Islet precursor cell (in vitro differentiated cells): ENCODE measurements around the gene CIT.
"Not testable (repeated sequence)": the region's sequence is repeated elsewhere in the genome, so short reads cannot be mapped to it uniquely, and the experiment has no call there.

Experiments used
- DNase-seq: peaks from one replicate; pipeline ENCODE4 v3.0.0-alpha.2; 2018

The CIT gene

DNA sequence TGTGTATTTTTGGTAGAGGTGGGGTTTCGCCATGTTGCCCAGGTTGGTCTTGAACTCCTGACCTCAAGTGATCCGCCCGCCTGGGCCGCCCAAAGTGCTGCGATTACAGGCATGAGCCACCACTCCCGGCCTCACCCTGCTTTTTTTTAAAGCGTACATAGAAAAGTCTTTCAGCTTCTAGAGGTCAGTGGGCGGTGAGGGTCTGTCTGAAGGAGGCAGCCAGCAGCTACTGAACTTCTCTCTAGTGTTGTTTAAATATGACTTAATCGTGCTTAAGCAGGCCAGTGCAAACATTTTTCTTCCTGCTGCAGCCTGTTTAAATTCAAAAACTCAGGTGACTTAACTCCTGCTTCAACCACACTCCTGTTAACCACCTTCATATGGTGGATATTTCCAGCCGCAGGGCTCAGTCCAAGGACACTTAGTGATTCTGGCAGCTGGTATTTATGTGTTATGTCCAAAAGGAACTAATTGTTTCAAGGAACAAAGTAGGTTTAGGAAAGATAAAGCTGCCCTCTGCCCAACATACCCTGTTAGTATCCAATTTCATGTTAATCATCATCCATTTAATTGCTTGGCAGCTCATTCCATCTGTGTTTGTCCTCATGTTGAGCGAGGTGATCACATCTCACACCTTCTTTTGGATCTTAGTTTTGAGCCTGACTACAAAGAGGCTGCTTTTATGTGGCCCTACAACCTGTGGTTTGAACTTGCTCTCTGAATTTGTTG lies 207.2 kb downstream of the CIT start:
- DNase-seq = no peak

DNA sequence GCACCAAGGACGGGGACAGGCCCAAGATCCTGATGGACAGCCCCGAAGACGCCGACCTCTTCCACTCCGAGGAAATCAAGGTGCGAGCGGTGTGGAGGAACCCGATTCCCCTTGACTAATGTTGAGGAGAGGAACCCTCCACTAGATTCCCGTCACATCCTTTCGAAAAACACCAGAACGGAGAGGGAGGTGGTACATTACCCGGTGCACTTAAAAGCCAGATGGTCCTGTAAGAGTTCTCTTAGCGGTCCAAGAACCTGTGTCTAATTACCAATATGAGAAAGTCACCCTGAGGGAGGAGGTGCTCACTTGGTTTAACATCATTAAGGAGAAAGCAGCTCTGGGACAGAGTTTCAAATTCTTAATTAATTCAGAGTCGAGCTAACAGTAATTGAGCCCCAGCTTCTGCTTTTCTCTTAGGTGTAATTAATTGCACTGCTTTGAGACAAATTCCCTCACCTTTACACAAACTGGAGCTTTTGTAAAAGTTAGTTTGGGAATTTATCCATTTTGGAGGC lies 208.7 kb downstream of the CIT start:
- no peak for DNase-seq

DNA sequence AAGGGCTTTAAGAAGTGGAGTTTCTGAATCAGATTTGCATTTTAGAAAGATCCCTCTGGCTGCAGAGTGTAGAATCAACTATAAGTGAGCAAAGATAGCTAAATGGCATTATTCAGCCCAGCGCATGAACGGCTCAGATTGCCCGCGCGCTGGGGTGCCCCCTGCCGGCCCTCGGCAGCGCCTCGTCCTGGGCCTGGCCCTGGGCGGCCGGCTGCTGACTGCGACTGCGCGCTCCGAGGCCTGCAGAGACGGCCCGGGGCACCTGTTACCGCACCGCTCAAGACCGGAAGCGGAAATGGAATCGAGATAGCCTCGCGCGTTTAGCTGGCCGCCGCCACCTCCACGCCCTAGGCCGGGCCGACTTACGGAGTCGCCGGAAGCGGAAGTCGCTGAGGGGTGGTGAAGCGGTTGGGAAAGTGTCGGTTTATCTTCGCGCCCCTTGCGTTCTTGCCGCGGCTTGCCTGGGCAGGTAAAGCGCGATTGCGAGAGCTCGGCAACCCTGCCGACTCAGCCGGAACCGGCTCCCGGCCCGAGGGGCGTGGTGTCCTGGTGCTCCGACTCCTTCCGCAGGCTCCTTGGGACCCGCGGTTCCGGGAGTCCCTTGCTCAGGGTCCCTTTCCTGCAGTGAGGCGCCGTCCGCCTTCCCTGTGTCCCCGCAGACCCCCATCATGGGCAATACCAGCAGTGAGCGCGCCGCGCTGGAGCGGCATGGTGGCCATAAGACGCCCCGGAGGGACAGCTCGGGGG lies 209.4 kb downstream of the CIT start, which contains the start of gene PRKAB1:
Gene PRKAB1, plus strand, starts transcription at position 557 of the 747 bp plus-strand sequence. Its CDS starts 112 bp downstream, at position 669.
- peak; percentile 100 for DNase-seq

GRCh38 chr12:119666900-119667576 lies 210.1 kb downstream of the CIT start:
- no peak for DNase-seq

DNA sequence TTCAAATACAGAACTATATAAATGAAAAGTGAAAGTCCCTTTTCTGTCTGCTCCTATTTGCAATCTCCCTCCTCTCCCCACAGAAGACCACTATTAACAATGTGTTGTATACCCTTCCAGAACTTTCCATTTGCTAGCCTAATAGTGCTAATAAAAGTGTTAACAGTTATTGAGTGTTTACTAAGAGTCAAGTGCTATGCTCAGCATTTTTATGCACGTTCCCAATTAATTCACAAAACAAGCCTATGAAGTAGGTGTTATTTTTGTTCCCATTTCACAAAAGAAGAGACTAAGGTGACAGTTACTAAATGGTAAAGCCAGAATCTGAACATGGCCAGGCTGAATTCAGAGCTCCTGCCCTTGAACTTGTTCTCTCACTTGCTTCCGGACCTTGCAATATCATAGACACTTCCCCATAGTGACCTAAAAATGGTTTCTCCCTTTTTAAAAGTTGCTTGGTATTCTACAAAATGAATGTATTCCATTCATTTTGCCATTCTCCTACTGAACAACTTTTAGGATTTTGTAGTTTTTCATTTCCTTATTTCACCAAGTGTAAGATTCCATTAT lies 210.8 kb downstream of the CIT start:
- DNase-seq = no peak

GRCh38 chr12:119665164-119665929 lies 211.8 kb downstream of the CIT start:
- no peak for DNase-seq

- no peak for DNase-seq
Measured at GRCh38 chr12:119664642-119665041, 212.5 kb downstream of the CIT start.

DNA sequence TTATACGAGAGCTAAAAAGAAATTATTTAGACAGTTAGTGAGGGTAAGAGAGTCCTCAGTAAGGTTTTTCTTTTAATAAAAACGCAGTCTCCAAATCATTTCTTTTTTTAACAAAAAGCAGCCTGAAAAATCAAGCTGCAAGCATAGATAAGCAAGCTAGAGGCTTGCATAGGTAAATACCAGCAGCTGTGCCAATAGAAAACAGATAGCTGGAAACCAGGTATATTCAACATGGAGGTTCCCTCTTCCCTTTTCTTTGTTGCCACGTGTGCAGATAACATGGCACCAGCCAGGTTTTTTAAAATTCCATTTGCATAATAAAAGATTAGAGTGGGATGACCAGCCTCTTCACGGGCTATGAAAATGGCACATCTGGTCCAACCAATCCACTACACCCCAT lies 215.2 kb downstream of the CIT start:
- no peak for DNase-seq

DNA sequence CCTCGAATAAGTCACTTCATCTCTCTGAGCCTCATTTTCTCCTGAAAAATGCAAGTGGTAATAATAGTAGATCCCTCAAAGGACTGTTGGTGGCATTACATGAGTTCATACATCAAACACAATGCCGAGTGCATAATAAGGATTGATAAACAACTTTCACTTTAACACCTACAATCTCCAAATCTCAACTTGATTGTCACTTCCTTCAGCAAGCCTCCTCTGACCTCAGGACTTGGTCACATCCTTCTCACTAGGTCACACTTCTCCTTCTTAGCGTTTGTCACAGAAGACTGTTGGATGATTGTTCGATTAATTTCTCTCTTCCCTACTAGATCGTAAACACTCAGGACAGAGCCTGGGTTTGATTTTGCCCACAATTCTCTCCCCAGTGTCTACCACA lies 217.0 kb downstream of the CIT start:
- DNase-seq = no peak

GRCh38 chr12:119659289-119659897 lies 217.7 kb downstream of the CIT start:
- DNase-seq = no peak

GRCh38 chr12:119658166-119658565 lies 219.0 kb downstream of the CIT start:
- DNase-seq = not testable (repeated sequence)

DNA sequence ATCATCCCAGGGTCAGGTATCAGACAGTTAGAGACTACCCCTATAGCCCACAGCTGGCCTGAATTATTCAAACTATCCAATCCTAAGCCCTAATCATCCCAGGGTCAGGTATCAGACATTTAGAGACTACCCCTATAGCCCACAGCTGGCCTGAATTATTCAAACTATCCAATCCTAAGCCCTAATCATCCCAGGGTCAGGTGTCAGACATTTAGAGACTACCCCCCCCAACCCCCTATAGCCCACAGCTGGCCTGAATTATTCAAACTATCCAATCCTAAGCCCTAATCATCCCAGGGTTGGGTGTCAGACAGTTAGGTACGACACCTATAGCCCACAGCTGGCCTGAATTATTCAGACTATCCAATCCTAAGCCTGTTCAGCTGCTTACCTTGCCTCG lies 220.1 kb downstream of the CIT start:
- not testable (repeated sequence) for DNase-seq

DNA sequence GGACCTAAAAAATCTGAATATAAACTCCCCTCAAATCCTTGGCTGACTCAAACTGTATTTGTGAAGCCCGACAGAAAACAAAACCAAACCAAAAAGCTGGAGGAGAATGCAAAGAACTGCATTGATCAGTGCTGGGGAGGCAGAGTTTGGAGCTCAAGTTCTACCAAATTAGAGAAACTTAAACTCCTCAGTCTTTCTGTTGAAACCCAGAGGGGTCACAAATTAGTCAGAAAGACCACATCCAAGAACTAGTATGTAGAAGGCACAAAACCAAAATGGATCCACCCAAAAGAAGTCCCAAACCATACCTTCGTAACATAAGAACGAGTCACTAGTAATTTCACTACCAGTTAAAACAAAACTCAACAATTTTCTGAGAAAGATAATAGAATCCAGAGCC lies 224.5 kb downstream of the CIT start:
- DNase-seq = no peak

DNA sequence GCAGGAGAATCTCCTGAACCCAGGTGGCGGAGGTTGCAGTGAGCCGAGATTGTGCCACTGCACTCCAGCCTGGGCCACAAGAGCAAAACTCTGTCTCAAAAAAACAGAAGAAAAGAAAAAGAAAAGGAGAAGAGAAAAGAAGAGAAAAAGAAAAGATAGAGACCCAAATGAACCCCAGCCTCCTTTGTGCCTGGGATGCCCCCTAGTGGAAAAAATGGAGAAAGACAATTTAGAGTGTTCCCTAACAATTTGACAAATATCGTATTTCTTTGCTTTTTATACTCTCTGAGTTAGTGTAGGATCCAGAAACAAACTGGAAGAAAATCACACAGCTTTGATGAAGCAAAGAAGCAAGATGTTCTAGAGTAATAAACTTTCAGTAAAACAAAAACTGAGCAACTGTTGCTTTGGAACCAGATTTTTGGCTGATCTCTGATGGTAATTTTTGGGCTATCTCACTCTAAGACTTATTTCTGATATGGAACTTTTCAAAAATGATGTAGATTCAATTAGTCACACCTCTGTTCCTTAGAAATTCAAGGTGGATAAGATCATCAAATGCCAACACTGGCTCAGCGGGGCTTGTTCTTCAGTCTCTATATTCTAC lies 227.8 kb downstream of the CIT start:
- DNase-seq = no peak

- DNase-seq = peak; percentile 42
Measured at GRCh38 chr12:119645535-119646059, 231.5 kb downstream of the CIT start.

- DNase-seq = peak; percentile 28
Measured at GRCh38 chr12:119644930-119645329, 232.2 kb downstream of the CIT start.

GRCh38 chr12:119642986-119643385 lies 234.1 kb downstream of the CIT start:
- peak; percentile 42 for DNase-seq
